ENCODE measurements around the gene ZDHHC14.

DNA sequence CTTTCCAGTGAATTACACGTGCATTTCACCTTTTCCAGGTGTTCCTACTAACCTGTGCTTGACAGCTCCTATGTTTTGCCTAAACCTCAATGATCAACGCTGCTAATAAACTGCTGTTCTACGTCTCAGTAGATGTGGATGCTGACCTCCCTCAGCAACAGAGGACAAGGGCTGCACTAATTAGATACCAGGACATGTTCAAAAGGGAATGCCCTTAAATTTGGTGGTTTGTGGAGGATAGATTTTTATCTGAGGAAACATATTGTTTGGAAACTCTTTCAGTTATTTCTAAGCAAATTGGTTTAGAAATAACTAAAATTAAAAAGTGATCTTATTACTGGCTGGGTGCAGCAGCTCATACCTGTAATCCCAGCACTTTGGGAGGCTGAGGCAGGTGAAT lies 19.1 kb upstream of the ZDHHC14 start:
- no peak for TF ChIP-seq EP300 (IDR thresholded peaks at IDR 0.05)
- TF ChIP-seq, protein P1, sequence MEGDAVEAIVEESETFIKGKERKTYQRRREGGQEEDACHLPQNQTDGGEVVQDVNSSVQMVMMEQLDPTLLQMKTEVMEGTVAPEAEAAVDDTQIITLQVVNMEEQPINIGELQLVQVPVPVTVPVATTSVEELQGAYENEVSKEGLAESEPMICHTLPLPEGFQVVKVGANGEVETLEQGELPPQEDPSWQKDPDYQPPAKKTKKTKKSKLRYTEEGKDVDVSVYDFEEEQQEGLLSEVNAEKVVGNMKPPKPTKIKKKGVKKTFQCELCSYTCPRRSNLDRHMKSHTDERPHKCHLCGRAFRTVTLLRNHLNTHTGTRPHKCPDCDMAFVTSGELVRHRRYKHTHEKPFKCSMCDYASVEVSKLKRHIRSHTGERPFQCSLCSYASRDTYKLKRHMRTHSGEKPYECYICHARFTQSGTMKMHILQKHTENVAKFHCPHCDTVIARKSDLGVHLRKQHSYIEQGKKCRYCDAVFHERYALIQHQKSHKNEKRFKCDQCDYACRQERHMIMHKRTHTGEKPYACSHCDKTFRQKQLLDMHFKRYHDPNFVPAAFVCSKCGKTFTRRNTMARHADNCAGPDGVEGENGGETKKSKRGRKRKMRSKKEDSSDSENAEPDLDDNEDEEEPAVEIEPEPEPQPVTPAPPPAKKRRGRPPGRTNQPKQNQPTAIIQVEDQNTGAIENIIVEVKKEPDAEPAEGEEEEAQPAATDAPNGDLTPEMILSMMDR (IDR thresholded peaks at IDR 0.05): no peak
